ENCODE results near the gene CYB5A.

CYB5A gene

GRCh38 chr18:74326231-74326630 lies 34.5 kb upstream of the CYB5A start:
- H3K27me3 ChIP-seq (ENCODE audit: control insufficient read depth in 1 of 2, insufficient read depth in 2 of 2, low read length in 2 of 2) = no peaks in the 10 kb centered on the region
- H3K36me3 ChIP-seq (ENCODE audit: control insufficient read depth in 1 of 2, insufficient read depth in 2 of 2, low read length in 2 of 2) = no peaks in the 10 kb centered on the region
- H3K4me1 ChIP-seq (ENCODE audit: control insufficient read depth in 1 of 2, insufficient read depth in 2 of 2, low read length in 2 of 2) = no peaks in the 10 kb centered on the region
- H3K27ac ChIP-seq (ENCODE audit: low read depth, low read length) = no peak overlapping the region
- no peak overlapping the region for H3K4me3 ChIP-seq (ENCODE audit: low read depth in 1 of 2, low read length in 2 of 2)
- no peaks in the 10 kb centered on the region for H3K9me3 ChIP-seq (ENCODE audit: control insufficient read depth in 1 of 2, low read length in 2 of 2)
- H3K9ac ChIP-seq (ENCODE audit: low read depth in 1 of 2, low read length in 2 of 2) = no peak overlapping the region

DNA sequence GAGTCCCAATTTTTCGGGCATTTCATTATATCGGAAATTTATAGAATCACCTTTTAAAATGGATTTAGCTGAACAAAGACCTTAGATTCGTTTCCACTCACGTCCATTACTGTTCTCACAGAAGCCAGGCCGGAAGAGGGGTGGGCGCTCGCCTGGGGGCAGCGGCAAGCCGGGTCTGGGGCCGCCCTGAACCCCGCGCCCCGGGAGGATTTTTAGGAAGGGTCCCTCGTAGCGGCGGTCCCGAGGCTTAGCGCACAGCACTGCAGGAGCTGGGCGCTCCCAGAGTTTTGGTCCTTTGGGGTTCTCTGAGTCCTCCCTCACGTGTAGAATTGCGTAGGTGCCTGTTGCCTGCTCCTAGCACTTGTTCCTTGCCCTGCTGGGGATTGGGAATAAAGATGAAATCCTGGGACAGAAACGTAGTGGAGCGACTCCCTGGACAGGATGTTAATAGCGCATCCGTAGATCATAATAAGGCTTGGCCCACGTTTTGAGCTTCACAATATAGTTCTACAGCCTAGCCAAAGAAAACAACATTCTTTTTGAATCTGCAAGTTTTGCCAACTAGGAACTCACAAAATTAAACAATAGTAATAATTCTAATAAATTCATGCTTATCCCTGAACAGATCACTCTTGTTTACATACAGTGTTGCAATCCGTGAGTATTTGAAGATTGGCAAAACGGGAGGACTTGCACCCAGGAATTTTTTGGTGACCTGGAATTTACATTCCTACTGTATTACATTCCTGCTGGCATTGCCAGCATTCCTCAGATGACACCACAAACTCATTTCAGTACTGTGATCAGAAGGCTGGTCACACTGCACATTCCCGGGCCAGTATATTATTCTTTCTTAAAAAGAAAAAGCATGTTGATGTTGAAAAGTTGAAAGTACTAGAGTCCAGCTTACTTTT lies 24.8 kb upstream of the CYB5A start:
- no peak overlapping the region for H3K27ac ChIP-seq (ENCODE audit: low read depth, low read length)
- no peaks in the 10 kb centered on the region for H3K36me3 ChIP-seq (ENCODE audit: control insufficient read depth in 1 of 2, insufficient read depth in 2 of 2, low read length in 2 of 2)
- peaks cover 0 to 3% of the 10 kb centered on the region in 2 donors for H3K9me3 ChIP-seq (ENCODE audit: control insufficient read depth in 1 of 2, low read length in 2 of 2)
- no peaks in the 10 kb centered on the region for H3K27me3 ChIP-seq (ENCODE audit: control insufficient read depth in 1 of 2, insufficient read depth in 2 of 2, low read length in 2 of 2)
- no peak overlapping the region for H3K9ac ChIP-seq (ENCODE audit: low read depth in 1 of 2, low read length in 2 of 2)
- H3K4me1 ChIP-seq (ENCODE audit: control insufficient read depth in 1 of 2, insufficient read depth in 2 of 2, low read length in 2 of 2) = no peaks in the 10 kb centered on the region
- H3K4me3 ChIP-seq (ENCODE audit: low read depth in 1 of 2, low read length in 2 of 2) = no peak overlapping the region

DNA sequence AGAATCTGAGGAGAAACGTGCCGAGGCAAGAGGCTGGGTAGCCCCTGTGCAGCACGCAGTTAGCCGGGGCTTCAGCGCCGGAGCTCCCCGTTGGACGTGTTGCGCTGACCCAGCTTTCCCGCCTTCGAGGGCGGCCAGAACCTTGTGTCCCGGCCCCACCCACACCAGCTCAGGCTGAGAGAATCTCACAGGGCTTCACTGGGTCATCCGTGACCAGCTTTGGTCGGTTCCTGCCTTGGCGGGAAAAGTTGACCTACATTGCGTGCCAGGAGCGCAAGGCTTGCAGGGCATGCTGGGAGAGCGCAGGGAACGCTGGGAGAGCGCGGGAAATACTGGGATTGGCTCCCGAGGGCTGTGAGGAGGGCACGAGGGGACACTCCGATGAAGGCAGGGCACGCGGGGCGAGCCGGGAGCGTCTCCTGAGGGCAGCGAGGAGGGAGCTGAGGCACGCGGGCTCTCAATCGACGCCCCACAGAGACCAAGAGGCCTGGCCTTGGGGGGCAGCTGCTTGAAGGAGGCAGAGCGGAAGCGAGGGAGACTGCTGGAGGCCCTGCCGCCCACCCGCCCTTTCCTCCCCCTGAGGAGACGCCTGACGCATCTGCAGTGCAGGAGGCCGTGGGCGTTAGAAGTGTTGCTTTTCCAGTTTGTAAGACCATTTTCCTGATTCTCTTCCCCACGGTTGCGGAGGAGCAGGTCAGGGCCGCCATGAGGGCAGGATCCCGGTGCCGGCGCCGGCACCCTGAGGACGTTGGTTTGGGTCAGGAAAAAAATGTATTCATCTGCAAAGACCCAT lies 23.9 kb upstream of the CYB5A start, which contains the start of gene C18orf63:
Gene C18orf63 (plus strand): TSS at position 376 of the 793 bp plus-strand sequence. CDS start 2,027 bp downstream, outside the sequence.
- H3K27me3 ChIP-seq (ENCODE audit: control insufficient read depth in 1 of 2, insufficient read depth in 2 of 2, low read length in 2 of 2) = no peaks in the 10 kb centered on the region
- no peaks in the 10 kb centered on the region for H3K4me1 ChIP-seq (ENCODE audit: control insufficient read depth in 1 of 2, insufficient read depth in 2 of 2, low read length in 2 of 2)
- H3K9ac ChIP-seq (ENCODE audit: low read depth in 1 of 2, low read length in 2 of 2) = no peak within 1 kb of the TSS
- H3K4me3 ChIP-seq (ENCODE audit: low read depth in 1 of 2, low read length in 2 of 2) = no peak within 1 kb of the TSS
- no peak within 1 kb of the TSS for H3K27ac ChIP-seq (ENCODE audit: low read depth, low read length)
- H3K36me3 ChIP-seq (ENCODE audit: control insufficient read depth in 1 of 2, insufficient read depth in 2 of 2, low read length in 2 of 2) = no peaks in the 10 kb centered on the region
- peaks cover 0 to 3% of the 10 kb centered on the region in 2 donors for H3K9me3 ChIP-seq (ENCODE audit: control insufficient read depth in 1 of 2, low read length in 2 of 2)

DNA sequence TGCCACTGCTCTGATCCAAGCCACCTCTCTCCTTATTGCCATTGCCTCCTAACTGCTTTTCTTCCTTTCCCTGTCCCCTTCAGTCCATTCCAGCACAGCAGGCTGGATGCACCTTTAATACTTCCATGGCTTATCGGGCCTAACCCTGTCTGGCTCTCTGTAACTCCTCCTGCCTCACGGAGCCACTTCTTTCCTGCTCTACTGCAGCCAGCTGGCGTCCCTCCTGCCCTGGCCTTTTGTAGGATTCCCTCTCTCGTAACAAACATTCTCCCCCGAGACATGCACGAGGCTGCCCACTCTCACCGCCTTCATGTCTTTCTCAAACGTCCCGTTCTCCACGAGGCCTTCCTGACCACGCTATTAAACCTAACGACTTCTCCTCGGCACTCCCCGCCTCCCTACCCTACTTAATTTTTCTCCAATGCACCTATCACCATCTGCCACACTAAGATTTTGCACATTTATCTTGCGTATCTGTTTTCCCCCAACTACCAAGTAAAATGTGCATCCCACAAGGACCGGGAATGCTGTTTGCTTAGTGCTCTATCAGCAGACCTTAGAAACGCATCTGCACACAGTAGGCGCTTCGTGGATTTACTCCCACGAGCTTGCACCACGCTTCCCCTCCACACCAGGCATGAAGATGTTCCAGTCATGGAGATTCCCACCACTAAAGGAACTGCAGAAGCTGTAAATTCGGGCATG lies 23.1 kb upstream of the CYB5A start:
- H3K4me3 ChIP-seq (ENCODE audit: low read depth in 1 of 2, low read length in 2 of 2) = no peak overlapping the region
- no peaks in the 10 kb centered on the region for H3K4me1 ChIP-seq (ENCODE audit: control insufficient read depth in 1 of 2, insufficient read depth in 2 of 2, low read length in 2 of 2)
- no peaks in the 10 kb centered on the region for H3K27me3 ChIP-seq (ENCODE audit: control insufficient read depth in 1 of 2, insufficient read depth in 2 of 2, low read length in 2 of 2)
- no peaks in the 10 kb centered on the region for H3K36me3 ChIP-seq (ENCODE audit: control insufficient read depth in 1 of 2, insufficient read depth in 2 of 2, low read length in 2 of 2)
- no peak overlapping the region for H3K9ac ChIP-seq (ENCODE audit: low read depth in 1 of 2, low read length in 2 of 2)
- no peak overlapping the region for H3K27ac ChIP-seq (ENCODE audit: low read depth, low read length)
- H3K9me3 ChIP-seq (ENCODE audit: control insufficient read depth in 1 of 2, low read length in 2 of 2) = peaks cover 0 to 3% of the 10 kb centered on the region in 2 donors

GRCh38 chr18:74311000-74311399 lies 19.2 kb upstream of the CYB5A start:
- no peaks in the 10 kb centered on the region for H3K27me3 ChIP-seq (ENCODE audit: control insufficient read depth in 1 of 2, insufficient read depth in 2 of 2, low read length in 2 of 2)
- H3K27ac ChIP-seq (ENCODE audit: low read depth, low read length) = no peak overlapping the region
- no peak overlapping the region for H3K9ac ChIP-seq (ENCODE audit: low read depth in 1 of 2, low read length in 2 of 2)
- peaks cover 0 to 3% of the 10 kb centered on the region in 2 donors for H3K9me3 ChIP-seq (ENCODE audit: control insufficient read depth in 1 of 2, low read length in 2 of 2)
- no peak overlapping the region for H3K4me3 ChIP-seq (ENCODE audit: low read depth in 1 of 2, low read length in 2 of 2)
- no peaks in the 10 kb centered on the region for H3K4me1 ChIP-seq (ENCODE audit: control insufficient read depth in 1 of 2, insufficient read depth in 2 of 2, low read length in 2 of 2)
- H3K36me3 ChIP-seq (ENCODE audit: control insufficient read depth in 1 of 2, insufficient read depth in 2 of 2, low read length in 2 of 2) = no peaks in the 10 kb centered on the region

DNA sequence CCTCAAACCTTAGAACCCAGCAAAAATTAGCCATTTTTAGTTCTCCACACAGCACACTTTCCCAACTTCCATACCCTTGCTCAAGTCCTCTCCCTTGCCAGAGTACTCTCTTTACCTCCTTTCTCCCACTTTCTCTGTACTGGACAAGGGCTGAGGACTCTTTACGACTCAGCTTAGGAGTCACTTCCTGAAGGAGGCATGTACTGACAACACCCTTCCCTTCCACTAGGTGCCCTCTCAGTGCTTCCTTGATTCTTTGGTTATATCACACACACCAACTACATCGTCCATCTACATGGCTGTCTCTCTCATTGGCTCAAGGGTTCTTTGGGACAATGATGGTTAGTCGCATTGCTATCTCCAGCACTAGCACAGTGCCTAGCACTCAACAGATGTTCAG lies 18.6 kb upstream of the CYB5A start:
- Histone ChIP-seq H3K4me1 (ENCODE audit: control insufficient read depth in 1 of 2, insufficient read depth in 2 of 2, low read length in 2 of 2) (no peaks in the 10 kb centered on the region), H3K9ac (ENCODE audit: low read depth in 1 of 2, low read length in 2 of 2) (no peak overlapping the region), H3K27ac (ENCODE audit: low read depth, low read length) (no peak overlapping the region), H3K27me3 (ENCODE audit: control insufficient read depth in 1 of 2, insufficient read depth in 2 of 2, low read length in 2 of 2) (no peaks in the 10 kb centered on the region), H3K36me3 (ENCODE audit: control insufficient read depth in 1 of 2, insufficient read depth in 2 of 2, low read length in 2 of 2) (no peaks in the 10 kb centered on the region), H3K9me3 (ENCODE audit: control insufficient read depth in 1 of 2, low read length in 2 of 2) (peaks cover 0 to 3% of the 10 kb centered on the region in 2 donors), H3K4me3 (ENCODE audit: low read depth in 1 of 2, low read length in 2 of 2) (no peak overlapping the region)

DNA sequence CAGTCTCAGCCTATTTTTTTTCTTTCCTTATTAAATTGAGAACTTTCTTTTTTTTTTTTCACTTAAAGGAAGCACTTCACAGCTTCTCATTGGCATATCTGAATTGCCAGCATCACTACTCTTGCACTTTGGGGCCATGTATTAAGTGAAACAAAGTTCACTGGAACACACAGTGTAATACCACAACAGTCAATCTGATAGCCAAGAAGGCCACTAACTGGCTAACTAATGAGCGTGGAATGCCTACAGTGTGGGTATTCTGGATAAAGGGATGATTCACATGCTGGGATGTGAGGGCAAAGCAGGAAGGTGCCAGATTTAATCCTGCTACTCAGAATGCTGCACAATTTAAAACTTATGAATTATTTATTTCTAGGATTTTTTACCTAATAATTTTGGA lies 12.2 kb upstream of the CYB5A start:
- H3K27me3 ChIP-seq (ENCODE audit: control insufficient read depth in 1 of 2, insufficient read depth in 2 of 2, low read length in 2 of 2) = no peaks in the 10 kb centered on the region
- no peak overlapping the region for H3K9ac ChIP-seq (ENCODE audit: low read depth in 1 of 2, low read length in 2 of 2)
- H3K36me3 ChIP-seq (ENCODE audit: control insufficient read depth in 1 of 2, insufficient read depth in 2 of 2, low read length in 2 of 2) = no peaks in the 10 kb centered on the region
- no peak overlapping the region for H3K4me3 ChIP-seq (ENCODE audit: low read depth in 1 of 2, low read length in 2 of 2)
- no peaks in the 10 kb centered on the region for H3K9me3 ChIP-seq (ENCODE audit: control insufficient read depth in 1 of 2, low read length in 2 of 2)
- H3K27ac ChIP-seq (ENCODE audit: low read depth, low read length) = no peak overlapping the region
- H3K4me1 ChIP-seq (ENCODE audit: control insufficient read depth in 1 of 2, insufficient read depth in 2 of 2, low read length in 2 of 2) = no peaks in the 10 kb centered on the region

DNA sequence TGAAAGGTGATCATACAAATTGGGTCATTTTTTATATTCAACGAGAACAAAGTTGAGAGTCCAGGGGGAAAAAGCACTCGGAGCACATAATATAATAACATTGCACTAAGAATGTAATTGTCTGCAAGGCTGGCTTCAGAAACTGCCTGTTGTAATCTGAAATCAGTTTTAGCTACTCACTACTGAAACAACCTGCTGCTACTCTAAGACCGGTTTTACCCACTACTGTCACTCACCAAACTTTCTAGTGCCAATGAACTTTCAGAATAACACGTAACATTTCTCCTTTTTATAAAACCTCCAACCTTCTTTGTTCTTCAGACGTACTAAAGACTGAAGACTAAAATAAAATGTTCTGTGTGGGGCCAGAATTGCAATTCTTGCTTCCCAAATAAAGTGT lies 11.5 kb upstream of the CYB5A start:
- Histone ChIP-seq H3K36me3 (ENCODE audit: control insufficient read depth in 1 of 2, insufficient read depth in 2 of 2, low read length in 2 of 2) (no peaks in the 10 kb centered on the region), H3K27ac (ENCODE audit: low read depth, low read length) (no peak overlapping the region), H3K4me1 (ENCODE audit: control insufficient read depth in 1 of 2, insufficient read depth in 2 of 2, low read length in 2 of 2) (no peaks in the 10 kb centered on the region), H3K4me3 (ENCODE audit: low read depth in 1 of 2, low read length in 2 of 2) (no peak overlapping the region), H3K27me3 (ENCODE audit: control insufficient read depth in 1 of 2, insufficient read depth in 2 of 2, low read length in 2 of 2) (no peaks in the 10 kb centered on the region), H3K9ac (ENCODE audit: low read depth in 1 of 2, low read length in 2 of 2) (no peak overlapping the region), H3K9me3 (ENCODE audit: control insufficient read depth in 1 of 2, low read length in 2 of 2) (no peaks in the 10 kb centered on the region)

DNA sequence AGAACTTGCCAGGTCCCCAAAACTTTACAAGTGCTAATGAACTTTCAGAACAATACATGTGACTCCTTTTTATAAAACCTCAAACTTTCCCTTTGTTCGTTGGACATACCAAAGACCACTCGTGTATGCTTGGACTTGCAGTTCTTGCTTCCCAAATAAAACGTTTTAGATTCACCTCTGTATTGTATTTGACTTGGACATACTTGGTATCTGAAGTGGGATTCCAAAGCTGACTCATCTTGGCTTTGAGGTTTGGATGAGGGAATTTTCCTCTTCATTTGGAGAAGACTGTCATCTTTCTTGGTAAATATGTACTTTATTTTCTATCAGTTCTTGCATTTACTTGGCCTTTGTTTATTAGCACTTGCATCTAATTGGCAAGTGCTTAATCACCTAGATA lies 8.0 kb upstream of the CYB5A start:
- no peak overlapping the region for H3K4me3 ChIP-seq (ENCODE audit: low read depth in 1 of 2, low read length in 2 of 2)
- no peak overlapping the region for H3K27ac ChIP-seq (ENCODE audit: low read depth, low read length)
- H3K4me1 ChIP-seq (ENCODE audit: control insufficient read depth in 1 of 2, insufficient read depth in 2 of 2, low read length in 2 of 2) = no peaks in the 10 kb centered on the region
- no peaks in the 10 kb centered on the region for H3K27me3 ChIP-seq (ENCODE audit: control insufficient read depth in 1 of 2, insufficient read depth in 2 of 2, low read length in 2 of 2)
- H3K36me3 ChIP-seq (ENCODE audit: control insufficient read depth in 1 of 2, insufficient read depth in 2 of 2, low read length in 2 of 2) = no peaks in the 10 kb centered on the region
- H3K9ac ChIP-seq (ENCODE audit: low read depth in 1 of 2, low read length in 2 of 2) = no peak overlapping the region
- no peaks in the 10 kb centered on the region for H3K9me3 ChIP-seq (ENCODE audit: control insufficient read depth in 1 of 2, low read length in 2 of 2)

- Histone ChIP-seq H3K9ac (ENCODE audit: low read depth in 1 of 2, low read length in 2 of 2) (no peak overlapping the region), H3K4me1 (ENCODE audit: control insufficient read depth in 1 of 2, insufficient read depth in 2 of 2, low read length in 2 of 2) (no peaks in the 10 kb centered on the region), H3K4me3 (ENCODE audit: low read depth in 1 of 2, low read length in 2 of 2) (no peak overlapping the region), H3K27ac (ENCODE audit: low read depth, low read length) (no peak overlapping the region), H3K9me3 (ENCODE audit: control insufficient read depth in 1 of 2, low read length in 2 of 2) (no peaks in the 10 kb centered on the region), H3K36me3 (ENCODE audit: control insufficient read depth in 1 of 2, insufficient read depth in 2 of 2, low read length in 2 of 2) (no peaks in the 10 kb centered on the region), H3K27me3 (ENCODE audit: control insufficient read depth in 1 of 2, insufficient read depth in 2 of 2, low read length in 2 of 2) (no peaks in the 10 kb centered on the region)
Observed at GRCh38 chr18:74299162-74299561, 7.4 kb upstream of the CYB5A start.
